ENCODE measurements around the gene AADACL4. TPM values are rescaled to one million over a fixed set of nuclear protein-coding genes. Genes with fewer than 3 reads are reported as not detected.

AADACL4 gene
- total RNA-seq, 1 donor from 2014 or later = not detected

DNA sequence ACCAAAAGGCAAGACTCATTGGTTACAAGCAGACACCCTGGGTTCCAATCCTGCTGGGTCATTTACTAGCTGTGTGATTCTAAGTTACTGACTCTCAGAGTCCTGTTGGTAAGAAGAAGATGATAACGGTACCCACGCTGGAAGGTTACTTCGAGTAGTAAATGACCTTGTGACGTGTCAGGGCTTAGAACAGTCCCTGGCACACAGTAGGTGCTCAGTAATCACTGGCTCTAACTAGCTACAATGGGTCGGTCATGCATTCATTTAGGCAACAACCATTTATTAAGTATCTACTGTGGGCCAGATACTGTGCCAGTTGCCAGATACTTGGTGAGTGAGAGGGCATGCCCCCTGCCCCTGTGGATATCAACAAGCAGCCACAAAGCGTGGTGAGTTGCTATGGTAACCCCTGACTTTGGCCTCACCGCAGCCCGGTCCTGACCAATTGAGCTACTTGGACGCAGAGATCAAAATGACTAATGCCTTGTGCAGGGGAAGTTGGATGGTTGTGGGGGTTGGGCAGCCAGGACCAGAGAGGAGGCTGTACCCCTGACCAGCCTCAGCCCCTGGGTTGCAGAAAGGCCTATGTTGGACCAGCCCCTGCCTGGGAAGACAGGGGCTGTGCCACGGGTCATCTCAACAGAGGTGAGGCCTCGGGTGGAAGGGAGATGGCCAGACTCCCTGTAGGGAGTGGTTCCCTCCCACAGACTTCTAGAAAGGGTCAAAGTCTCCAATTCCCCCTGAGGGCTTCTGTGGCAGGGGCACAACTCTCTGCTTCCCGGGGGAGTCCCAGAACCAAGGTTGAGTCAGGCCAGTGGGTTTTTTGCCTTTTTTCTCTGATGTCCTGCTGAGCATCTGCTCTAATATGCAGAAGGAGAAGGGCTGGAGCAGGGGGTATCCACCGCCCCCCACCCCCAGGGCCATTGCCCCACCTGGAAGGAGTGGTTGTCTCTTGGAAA, 41.9 kb upstream of the AADACL4 start:
- Histone ChIP-seq H3K27ac (no peak overlapping the region), H3K36me3 (peaks cover 2% of the 10 kb centered on the region), H3K27me3 (no peaks in the 10 kb centered on the region), H3K4me1 (peaks cover 77% of the 10 kb centered on the region), H3K9me3 (no peaks in the 10 kb centered on the region), H3K4me3 (no peak overlapping the region)
- intact Hi-C loops (cut with DNase I) = no loop called here
- ATAC-seq = peak; percentile 37
- no peak for DNase-seq
- no peak for TF ChIP-seq CTCF (IDR thresholded peaks at IDR 0.05)

DNA sequence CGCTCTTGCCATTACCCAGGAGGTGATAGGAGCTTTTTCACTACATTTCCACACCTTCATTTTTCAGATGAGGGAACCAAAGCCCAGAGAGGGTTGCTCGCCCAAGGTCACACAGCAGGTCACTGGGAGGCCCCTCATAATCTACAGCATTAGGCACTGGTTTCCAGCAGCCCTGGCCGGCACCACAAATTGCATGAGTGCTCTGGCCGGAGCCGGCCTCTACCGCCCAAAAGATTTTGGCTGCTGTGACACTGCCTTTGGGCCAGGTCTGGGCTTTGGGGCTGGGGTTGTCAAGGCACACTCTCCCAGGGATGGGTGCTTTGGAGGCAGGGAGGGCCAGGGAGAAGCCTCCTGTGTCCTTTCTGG, 41.2 kb upstream of the AADACL4 start:
- intact Hi-C loops (cut with DNase I) = no loop called here
- ATAC-seq (no peak), DNase-seq (no peak)
- TF ChIP-seq CTCF (IDR thresholded peaks at IDR 0.05) = no peak
- H3K27ac ChIP-seq = peak overlapping the region; percentile 36
- H3K27me3 ChIP-seq = no peaks in the 10 kb centered on the region
- peaks cover 7% of the 10 kb centered on the region for H3K36me3 ChIP-seq
- H3K4me1 ChIP-seq = peaks cover 71% of the 10 kb centered on the region
- no peak overlapping the region for H3K4me3 ChIP-seq
- no peaks in the 10 kb centered on the region for H3K9me3 ChIP-seq

- Histone ChIP-seq H3K27me3 (no peaks in the 10 kb centered on the region), H3K4me1 (peaks cover 65% of the 10 kb centered on the region), H3K27ac (peak overlapping the region; percentile 42), H3K9me3 (no peaks in the 10 kb centered on the region), H3K4me3 (no peak overlapping the region), H3K36me3 (peaks cover 7% of the 10 kb centered on the region)
- TF ChIP-seq CTCF (IDR thresholded peaks at IDR 0.05) = no peak
- DNase-seq (no peak), ATAC-seq (no peak)
- intact Hi-C loops (cut with DNase I) = no loop called here
These were observed 40.7 kb upstream of the AADACL4 start for GRCh38 chr1:12603224-12603623.

DNA sequence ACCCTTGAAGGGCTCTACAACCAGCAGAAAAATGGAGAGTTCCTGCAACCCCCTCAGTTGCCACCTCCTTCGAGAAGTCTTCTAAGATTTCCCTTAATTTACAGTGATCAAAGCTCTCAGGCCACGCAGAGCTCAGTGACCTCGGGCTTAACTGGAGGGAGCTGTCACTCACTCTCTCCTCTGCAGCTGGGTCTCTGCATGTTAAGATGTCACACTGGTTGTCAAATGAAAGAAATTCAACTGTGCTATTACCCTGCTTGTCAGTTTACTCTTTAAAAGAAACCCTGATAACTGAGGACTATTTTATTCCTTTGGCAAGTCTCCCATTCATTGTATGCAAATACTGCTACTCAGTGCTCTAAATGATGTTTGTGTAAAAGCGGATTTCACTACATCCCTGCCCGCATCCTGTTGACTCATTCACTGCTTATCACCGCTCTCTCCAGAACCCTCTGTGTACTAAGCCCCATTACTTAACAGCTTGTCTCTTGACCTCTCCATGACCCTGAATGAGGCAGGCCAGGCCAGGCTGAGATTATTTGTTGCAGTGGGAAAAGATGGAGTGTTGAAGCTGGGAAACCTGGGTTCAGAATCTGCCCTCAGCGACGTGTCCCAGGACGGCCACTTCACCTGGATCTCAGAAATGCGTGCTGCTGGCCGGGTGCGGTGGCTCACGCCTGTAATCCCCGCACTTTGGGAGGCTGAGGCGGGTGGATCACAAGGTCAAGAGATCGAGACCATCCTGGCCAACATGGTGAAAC, 39.6 kb upstream of the AADACL4 start:
- Histone ChIP-seq H3K27me3 (no peaks in the 10 kb centered on the region), H3K27ac (peak overlapping the region; percentile 42), H3K4me3 (no peak overlapping the region), H3K4me1 (peaks cover 57% of the 10 kb centered on the region), H3K9me3 (no peaks in the 10 kb centered on the region), H3K36me3 (peaks cover 7% of the 10 kb centered on the region)
- intact Hi-C loops (cut with DNase I) = no loop called here
- TF ChIP-seq CTCF (IDR thresholded peaks at IDR 0.05) = no peak
- ATAC-seq (peak; percentile 91), DNase-seq (no peak)

GRCh38 chr1:12604986-12605385, 38.9 kb upstream of the AADACL4 start:
- intact Hi-C loops (cut with DNase I) = no loop called here
- Histone ChIP-seq H3K4me1 (peaks cover 50% of the 10 kb centered on the region), H3K4me3 (no peak overlapping the region), H3K36me3 (peaks cover 7% of the 10 kb centered on the region), H3K27me3 (no peaks in the 10 kb centered on the region), H3K9me3 (no peaks in the 10 kb centered on the region), H3K27ac (no peak overlapping the region)
- no peak for ATAC-seq
- no peak for DNase-seq
- no peak for TF ChIP-seq CTCF (IDR thresholded peaks at IDR 0.05)
